H1 (cell line): Measurements from ENCODE around the gene CD79A. TPM values are rescaled to one million over a fixed set of nuclear protein-coding genes. Genes with fewer than 3 reads are reported as not detected.

Experiments
- CTCF ChIA-PET: fragments of 300-600 bp; sonication (Branson Sonifier 250); formaldehyde crosslinking; loops from one replicate; lab custom pipeline; 2021; ENCODE audit not compliant: partially characterized antibody; lab: Charles Lee
- POLR2A ChIA-PET: fragments of 300-600 bp; sonication (Branson Sonifier 250); formaldehyde crosslinking; loops from one replicate; lab custom pipeline; 2021; ENCODE audit warnings: inconsistent platforms; ENCODE audit not compliant: partially characterized antibody; lab: Charles Lee
- DNase-seq, 2 experiments: peaks; one replicate each; pipeline versions ENCODE4 v3.0.0 to v3.0.0-alpha.2; 2010 to 2022; ENCODE audit warnings: low spot score in 2 of 2, low read depth in 1 of 2, mixed read lengths in 1 of 2
- FAIRE-seq: peaks from 2 replicates; lab custom pipeline; 2011; peaks lifted over from hg19 to GRCh38; lab: Jason Lieb, UNC
- H2AFZ ChIP-seq: 2 replicates; pipeline ENCODE4 v1.8.1; 2012; ENCODE audit warnings: low read length, inconsistent platforms
- H2AK5ac ChIP-seq: 2 replicates; pipeline ENCODE4 v1.6.1; 2013; ENCODE audit warnings: low read depth, low read length
- H2BK120ac ChIP-seq: replicated peaks from 2 replicates; pipeline ENCODE3; 2013; ENCODE audit warnings: low read depth, low read length, inconsistent platforms
- H2BK12ac ChIP-seq: 2 replicates; pipeline ENCODE4 v1.6.1; 2013; ENCODE audit warnings: low read depth, low read length
- H2BK15ac ChIP-seq: 2 replicates; pipeline ENCODE4 v1.6.1; 2013; ENCODE audit warnings: low read length
- H2BK20ac ChIP-seq: 2 replicates; pipeline ENCODE4 v1.6.1; 2013; ENCODE audit warnings: low read length
- H2BK5ac ChIP-seq: 2 replicates; pipeline ENCODE4 v1.6.1; 2013; ENCODE audit warnings: low read depth, low read length
- H3K14ac ChIP-seq: 2 replicates; pipeline ENCODE4 v1.6.1; 2013; ENCODE audit warnings: inconsistent platforms; ENCODE audit not compliant: insufficient read length
- H3K18ac ChIP-seq: 2 replicates; pipeline ENCODE4 v1.6.1; 2013; ENCODE audit warnings: low read length; ENCODE audit errors: extremely low read depth
- H3K23ac ChIP-seq: 2 replicates; pipeline ENCODE4 v1.6.1; 2013; ENCODE audit warnings: inconsistent platforms; ENCODE audit not compliant: insufficient read length
- H3K23me2 ChIP-seq: 2 replicates; pipeline ENCODE4 v1.6.1; 2013; ENCODE audit warnings: low read depth, low read length
- H3K27ac ChIP-seq: 2 replicates; pipeline ENCODE4 v1.6.1; 2011; ENCODE audit warnings: low read depth, low read length, inconsistent platforms
- H3K27me3 ChIP-seq, 4 experiments: replicated peaks in 1 of 4; 1 replicate in 1 of 4; 2 replicates in 3 of 4; pipeline versions ENCODE4 v1.6.1 to v1.8.1; 2011 to 2013; ENCODE audit warnings: low read length in 3 of 4, mild to moderate bottlenecking in 3 of 4, inconsistent platforms in 2 of 4, mixed read lengths in 2 of 4, moderate library complexity in 1 of 4; ENCODE audit not compliant: control insufficient read depth in 3 of 4, insufficient read depth in 3 of 4; ENCODE audit errors: extremely low read depth in 1 of 4
- H3K36me3 ChIP-seq, 4 experiments: 2 replicates each; pipeline versions ENCODE4 v1.6.1 to v1.8.1; 2011 to 2013; ENCODE audit warnings: mild to moderate bottlenecking in 4 of 4, low read length in 3 of 4, moderate library complexity in 2 of 4, control low read depth in 1 of 4, inconsistent platforms in 1 of 4; ENCODE audit not compliant: insufficient read depth in 4 of 4, control insufficient read depth in 2 of 4
- H3K4ac ChIP-seq: replicated peaks from 2 replicates; pipeline ENCODE3; 2013; ENCODE audit warnings: low read length, low read depth, mixed read lengths, inconsistent platforms; ENCODE audit not compliant: insufficient read length
- H3K4me1 ChIP-seq, 4 experiments: replicated peaks in 1 of 4; 1 replicate in 1 of 4; 2 replicates in 3 of 4; pipeline versions ENCODE4 v1.6.1 to v1.8.1; 2011 to 2013; ENCODE audit warnings: low read length in 3 of 4, inconsistent platforms in 2 of 4, mixed read lengths in 1 of 4; ENCODE audit not compliant: insufficient read depth in 4 of 4, control insufficient read depth in 3 of 4
- H3K4me2 ChIP-seq, 2 experiments: 2 replicates each; pipeline versions ENCODE4 v1.6.1 to v1.8.1; 2011 to 2013; ENCODE audit warnings: low read depth in 2 of 2, low read length in 2 of 2, control low read depth in 1 of 2, inconsistent platforms in 1 of 2, mild to moderate bottlenecking in 1 of 2; ENCODE audit not compliant: insufficient read depth in 1 of 2
- H3K4me3 ChIP-seq, 4 experiments: fragments of 200-600, 300-600 bp in 1 of 4; sonication (generic), shearing (Covaris generic), sonication (Bioruptor Twin) in 1 of 4; 2 replicates each; pipeline versions ENCODE4 v1.5.1 to v1.8.1; 2011 to 2016; ENCODE audit warnings: low read length in 4 of 4, low read depth in 3 of 4, control low read depth in 2 of 4, inconsistent platforms in 2 of 4, mild to moderate bottlenecking in 2 of 4, mixed read lengths in 1 of 4, moderate library complexity in 1 of 4; ENCODE audit not compliant: insufficient read depth in 2 of 4; ENCODE audit errors: extremely low read depth in 1 of 4
- H3K56ac ChIP-seq: replicated peaks from 2 replicates; pipeline ENCODE3; 2013; ENCODE audit warnings: low read depth, mild to moderate bottlenecking, mixed read lengths, low read length, inconsistent platforms; ENCODE audit not compliant: insufficient read length
- H3K79me1 ChIP-seq: 2 replicates; pipeline ENCODE4 v1.6.1; 2013; ENCODE audit warnings: low read depth, low read length, control low read depth
- H3K79me2 ChIP-seq, 2 experiments: 2 replicates each; pipeline versions ENCODE4 v1.6.1 to v1.8.1; 2012 to 2013; ENCODE audit warnings: low read length in 2 of 2, mild to moderate bottlenecking in 2 of 2, inconsistent platforms in 1 of 2; ENCODE audit not compliant: insufficient read depth in 2 of 2, control insufficient read depth in 1 of 2
- H3K9ac ChIP-seq, 4 experiments: replicated peaks in 1 of 4; 1 replicate in 1 of 4; 2 replicates in 3 of 4; pipeline versions ENCODE4 v1.6.1 to v1.8.1; 2011 to 2013; ENCODE audit warnings: low read depth in 3 of 4, low read length in 3 of 4, control low read depth in 2 of 4, mild to moderate bottlenecking in 2 of 4, moderate library complexity in 2 of 4, inconsistent platforms in 1 of 4; ENCODE audit errors: extremely low read depth in 1 of 4
- H3K9me3 ChIP-seq, 2 experiments: 2 replicates each; pipeline versions ENCODE4 v1.6.1 to v1.8.1; 2012 to 2013; ENCODE audit warnings: mild to moderate bottlenecking in 2 of 2, moderate library complexity in 2 of 2, control low read depth in 1 of 2, inconsistent platforms in 1 of 2, low read depth in 1 of 2, low read length in 1 of 2, mixed read lengths in 1 of 2; ENCODE audit not compliant: insufficient read depth in 2 of 2
- H4K20me1 ChIP-seq, 2 experiments: replicated peaks in 1 of 2; 2 replicates each; pipeline versions ENCODE3 to v1.8.1; 2011 to 2013; ENCODE audit warnings: inconsistent platforms in 2 of 2, low read length in 2 of 2, mild to moderate bottlenecking in 1 of 2; ENCODE audit not compliant: insufficient read depth in 2 of 2, control insufficient read depth in 1 of 2
- H4K5ac ChIP-seq: 2 replicates; pipeline ENCODE4 v1.6.1; 2013; ENCODE audit warnings: low read length, low read depth, mixed read lengths, inconsistent platforms; ENCODE audit not compliant: insufficient read length
- H4K8ac ChIP-seq: 2 replicates; pipeline ENCODE4 v1.8.0; 2013; ENCODE audit warnings: mild to moderate bottlenecking, moderate library complexity, low read length, inconsistent platforms; ENCODE audit not compliant: insufficient read depth; ENCODE audit errors: extremely low read depth
- H4K91ac ChIP-seq: replicated peaks from 2 replicates; pipeline ENCODE3; 2013; ENCODE audit warnings: low read length, mixed read lengths, inconsistent platforms; ENCODE audit not compliant: insufficient read length
- CBX5 ChIP-seq: fragments of 300-800, 300-1000 bp; sonication (generic); IDR thresholded peaks from 2 replicates; pipeline ENCODE4 v1.7.1; 2016; ENCODE audit warnings: antibody characterized with exemption, low read length, low read depth
- CTBP2 ChIP-seq: IDR thresholded peaks from 2 replicates; pipeline ENCODE4 v1.7.0; 2011; ENCODE audit warnings: borderline replicate concordance, mild to moderate bottlenecking, moderate library complexity, mixed read lengths, low read length; ENCODE audit not compliant: insufficient read depth, insufficient read length
- EZH2 ChIP-seq: fragments of 200-600 bp; sonication (generic); IDR thresholded peaks from 2 replicates; pipeline ENCODE4 v1.7.1; 2012; ENCODE audit warnings: low read depth, mild to moderate bottlenecking, moderate library complexity, low read length, inconsistent platforms; ENCODE audit not compliant: severe bottlenecking
- HDAC2 ChIP-seq, 2 experiments: fragments of 300-600 bp in 1 of 2; sonication (generic) in 1 of 2; IDR thresholded peaks; 2 replicates each; pipeline ENCODE4 v1.6.1; 2011 to 2012; ENCODE audit warnings: low read depth in 2 of 2, low read length in 2 of 2, mild to moderate bottlenecking in 2 of 2, moderate library complexity in 2 of 2, borderline replicate concordance in 1 of 2, inconsistent platforms in 1 of 2
- RAD21 ChIP-seq, 2 experiments: IDR thresholded peaks in 1 of 2; conservative IDR thresholded peaks in 1 of 2; 2 replicates each; pipeline ENCODE4 v1.6.1; 2011; ENCODE audit warnings: low read depth in 2 of 2, low read length in 2 of 2, improper control_type of control experiment in 1 of 2, inconsistent platforms in 1 of 2, mild to moderate bottlenecking in 1 of 2, moderate library complexity in 1 of 2
- RNF2 ChIP-seq: fragments of 200-900, 300-1000 bp; sonication (generic); IDR thresholded peaks from 2 replicates; pipeline ENCODE4 v1.7.1; 2016; ENCODE audit warnings: borderline replicate concordance, low read depth, mild to moderate bottlenecking, antibody characterized with exemption, low read length; ENCODE audit not compliant: poor library complexity, severe bottlenecking; ENCODE audit errors: missing control alignments
- SP1 ChIP-seq: IDR thresholded peaks from 2 replicates; pipeline ENCODE4 v1.6.1; 2011; ENCODE audit warnings: low read depth, low read length
- SUZ12 ChIP-seq: fragments of 200-600 bp; sonication (generic); IDR thresholded peaks from 2 replicates; pipeline ENCODE4 v1.6.1; 2012; ENCODE audit warnings: mild to moderate bottlenecking, inconsistent platforms, low read length, moderate library complexity, mixed read lengths
- WGBS, 2 experiments: shearing (Covaris generic) in 1 of 2; methylation state at CpG; one replicate each; pipeline versions ENCODE4 v1.1.6 to v1.1.7; 2013 to 2015; ENCODE audit warnings: low lambda C conversion rate in 2 of 2, mixed read lengths in 2 of 2, inconsistent platforms in 1 of 2, low coverage in 1 of 2, missing lambda C conversion rate in 1 of 2; ENCODE audit not compliant: insufficient replicate concordance in 2 of 2, insufficient coverage in 1 of 2, insufficient read length in 1 of 2; ENCODE audit errors: extremely low coverage in 1 of 2, missing lambda C conversion rate in 1 of 2; 5-methylcytosine and 5-hydroxymethylcytosine counted together
- polyA plus RNA-seq, 7 experiments: library from polyadenylated mRNA; depleted of rRNA in 3 of 7; stranded (reverse) in 5 of 7; unstranded in 2 of 7; fragments of >200 nt in 5 of 7; fragments of 200-250 nt in 2 of 7; gene quantifications; 1 replicate in 5 of 7; 2 replicates in 1 of 7; 4 replicates in 1 of 7; pipeline versions ENCODE4 v1.2.1 to v1.2.3, GENCODE V29; 2011 to 2013; ENCODE audit warnings: missing spikeins in 2 of 7, mixed read lengths in 2 of 7
- total RNA-seq: library from RNA; stranded (reverse); fragmentation: NEBNext Ultra II Directional; extraction: Animal tissue kit (Norgen Biotek cat#: 25700); gene quantifications from 2 replicates; pipeline ENCODE4 v1.2.1, GENCODE V29; 2021

CD79A gene
- total and polyA plus RNA-seq, 2 of the 8 experiments (the other 6 are each of a cell fraction or from before 2014, with no cell fraction given) = 0.54 to 0.77 TPM

DNA sequence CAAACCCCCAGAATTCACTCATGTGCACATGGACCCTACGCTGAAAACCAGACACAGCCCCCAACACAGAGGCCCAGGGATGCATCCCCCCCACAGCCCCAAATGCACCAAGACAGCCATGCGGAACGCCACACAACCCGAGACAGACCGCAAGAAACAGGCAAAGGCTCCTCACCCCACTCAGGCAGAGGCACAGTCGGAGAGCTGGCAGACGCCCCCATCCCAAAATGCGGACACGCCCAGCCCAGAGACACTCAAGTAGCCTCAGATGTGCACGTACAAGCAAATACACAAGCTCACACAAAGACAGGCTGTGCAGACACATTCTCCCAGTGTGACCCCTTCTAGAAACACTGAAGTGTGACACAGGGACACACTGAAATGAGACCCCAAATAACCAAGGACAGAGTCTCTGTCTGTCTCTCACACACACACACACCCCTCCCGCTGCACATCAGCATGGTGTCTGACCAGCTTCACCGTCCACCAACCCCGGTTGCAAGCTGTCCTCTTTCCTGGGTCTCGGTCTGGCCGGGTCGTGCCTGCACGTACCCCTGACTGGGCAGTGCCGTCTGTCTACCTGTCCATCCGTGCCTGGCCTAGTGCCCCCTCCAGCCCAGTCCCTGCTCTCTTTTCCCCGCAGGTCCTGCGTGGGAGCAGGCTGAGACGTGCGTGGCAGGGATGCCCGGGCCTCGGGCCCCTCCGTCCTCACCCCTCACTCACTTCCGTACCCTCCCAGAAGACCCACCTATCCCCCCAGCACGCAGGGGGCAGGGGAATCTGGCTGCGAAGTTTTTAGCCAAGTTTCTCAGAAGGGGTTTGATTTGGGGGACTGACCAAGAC lies 35.0 kb downstream of the CD79A start:
- Histone ChIP-seq H2BK120ac (no peak overlapping the region), H2BK5ac (peak overlapping the region; percentile 52; the same call in 1 of the 2 replicates), H3K79me2 (no peaks in the 10 kb centered on the region), H3K23ac (no peak overlapping the region), H3K18ac (no peak overlapping the region; the same call in 1 of the 2 replicates), H3K27me3 (peaks cover 56 to 79% (median 75%) of the 10 kb centered on the region in 4 experiments), H3K4me3 (peak overlapping the region in 2 of 4 experiments; percentile 40 to 52; a peak in 5 of 8 replicates), H3K36me3 (no peaks in the 10 kb centered on the region), H3K27ac (no peak overlapping the region), H3K4ac (no peak overlapping the region), H2BK20ac (no peak overlapping the region), H3K14ac (no peak overlapping the region), H4K91ac (peak overlapping the region; percentile 37), H2AK5ac (0 out of 2 replicates have a peak overlapping the region, but pooled peaks have one; percentile 27), H3K4me1 (peaks cover 0 to 23% (median 5%) of the 10 kb centered on the region in 4 experiments; a peak in 5 of 7 replicates), H3K79me1 (peaks cover 2% of the 10 kb centered on the region), H4K8ac (no peak overlapping the region), H2BK12ac (peak overlapping the region; percentile 90; the same call in 1 of the 2 replicates), H2BK15ac (0 out of 2 replicates have a peak overlapping the region, but pooled peaks have one; percentile 65), H3K4me2 (peak overlapping the region; percentile 54 to 87), H3K9ac (no peak overlapping the region), H4K20me1 (peaks cover 9 to 33% of the 10 kb centered on the region in 2 experiments), H3K9me3 (no peaks in the 10 kb centered on the region), H2AFZ (no peak overlapping the region), H3K23me2 (peaks cover 9% of the 10 kb centered on the region; the same call in 1 of the 2 replicates), H4K5ac (no peak overlapping the region), H3K56ac (no peak overlapping the region)
- POLR2A ChIA-PET = interaction anchor here (0.7 to 13.1 kb wide), 18 partner anchors 10 to 85 kb away, joined by 3 to 167 read pairs (median 4); partner anchors contain the start of genes ERFL, RABAC1 and RPS19
- DNase-seq = no peak
- CTCF ChIA-PET = interaction anchor here (0.8 to 1.8 kb wide), 7 partner anchors 10 to 34 kb away, joined by 3 to 8 read pairs (median 6); no protein-coding TSS in a partner anchor
- no peak for FAIRE-seq
- WGBS, 2 experiments = 15% methylated on average over 29 of the region's 29 CpGs; no CpG with 5 or more reads in 1 of the 2 experiments
- TF ChIP-seq HDAC2 (IDR thresholded peaks at IDR 0.05; ENCODE audit: borderline replicate concordance in 1 of 2, low read depth in 2 of 2, low read length in 2 of 2) = no peak
- TF ChIP-seq RNF2 = peak; percentile 46
- peak; percentile 87 for TF ChIP-seq EZH2
- peak; percentile 15 for TF ChIP-seq CTBP2
- TF ChIP-seq SP1 = no peak
- TF ChIP-seq RAD21 (IDR thresholded peaks at IDR 0.05 in 1 of 2, conservative IDR thresholded peaks at IDR 0.05 in 1 of 2; ENCODE audit: low read depth in 2 of 2, low read length in 2 of 2) = no peak
- peak; percentile 90 for TF ChIP-seq SUZ12
- TF ChIP-seq CBX5 = no peak
